Activated CD8-positive, alpha-beta T cell treated with anti-CD3 and anti-CD28 coated beads for 36 hours (primary cell): Measurements from ENCODE around the gene RGS10. TPM values are rescaled to one million over a fixed set of nuclear protein-coding genes. Genes with fewer than 3 reads are reported as not detected.

Experiments used
- ATAC-seq: fragments of 200-7000 bp; cut with Tn5 transposase; one replicate; pipeline ENCODE4 v1.10.0; 2021; ENCODE audit warnings: mild to moderate bottlenecking, moderate library complexity
- CTCF ChIA-PET: fragments of 350-600 bp; sonication (Branson Sonifier 250); formaldehyde crosslinking; loops from one replicate; lab custom pipeline; 2021; ENCODE audit warnings: antibody characterized with exemption; lab: Charles Lee
- POLR2A ChIA-PET: fragments of 350-600 bp; sonication (Branson Sonifier 250); formaldehyde crosslinking; loops from one replicate; lab custom pipeline; 2021; ENCODE audit warnings: antibody characterized with exemption; lab: Charles Lee
- DNase-seq: peaks from one replicate; pipeline ENCODE4 v3.0.0-alpha.2; 2020
- H3K27ac Mint-ChIP-seq: one replicate; pipeline ENCODE4 v1.8.0; 2021; ENCODE audit warnings: mild to moderate bottlenecking, mixed read lengths
- H3K27me3 Mint-ChIP-seq: one replicate; pipeline ENCODE4 v1.8.0; 2021; ENCODE audit warnings: mixed read lengths
- H3K36me3 Mint-ChIP-seq: one replicate; pipeline ENCODE4 v1.8.0; 2021; ENCODE audit warnings: low read depth, mixed read lengths
- H3K4me1 Mint-ChIP-seq: one replicate; pipeline ENCODE4 v1.8.0; 2021; ENCODE audit warnings: low read depth, mixed read lengths
- H3K4me3 Mint-ChIP-seq: one replicate; pipeline ENCODE4 v1.8.0; 2021; ENCODE audit warnings: mild to moderate bottlenecking, moderate library complexity, mixed read lengths
- H3K9me3 Mint-ChIP-seq: one replicate; pipeline ENCODE4 v1.8.0; 2021; ENCODE audit warnings: mixed read lengths
- CTCF ChIP-seq: fragments of 200-600 bp; IDR thresholded peaks from one replicate; pipeline ENCODE4 v1.8.0; 2022; ENCODE audit warnings: antibody characterized with exemption, mild to moderate bottlenecking
- intact Hi-C: fragments of 100-400 bp; cut with micrococcal nuclease; formaldehyde crosslinking; loops from one replicate; pipeline ENCODE4 v1.10.0; 2022
- total RNA-seq, 2 experiments: library from RNA; stranded (reverse); gene quantifications; one replicate each; pipeline ENCODE4 v1.2.3, GENCODE V29; 2021

Gene RGS10
- total RNA-seq, 2 experiments from 2014 or later, result 207 to 220 TPM

- ATAC-seq, result no peak
- H3K4me1 Mint-ChIP-seq, result peaks cover 39% of the 10 kb centered on the region
Measured at GRCh38 chr10:119488675-119489074, 53.8 kb downstream of the RGS10 start.

GRCh38 chr10:119483839-119484238 is 58.7 kb downstream of the RGS10 start:
- no peak overlapping the region for H3K27ac Mint-ChIP-seq
- intact Hi-C loops, result no loop called here
- H3K36me3 Mint-ChIP-seq, result no peaks in the 10 kb centered on the region
- CTCF ChIA-PET, result no interaction called here
- no peak for ATAC-seq
- H3K4me3 Mint-ChIP-seq, result no peak overlapping the region
- no peaks in the 10 kb centered on the region for H3K9me3 Mint-ChIP-seq
- POLR2A ChIA-PET, result no interaction called here
- TF ChIP-seq CTCF, result no peak
- no peaks in the 10 kb centered on the region for H3K27me3 Mint-ChIP-seq
- peaks cover 17% of the 10 kb centered on the region for H3K4me1 Mint-ChIP-seq
- DNase-seq, result no peak

More at GRCh38 chr10:119488675-119489074, 53.8 kb downstream of the RGS10 start:
- no peak overlapping the region for H3K4me3 Mint-ChIP-seq
- no peaks in the 10 kb centered on the region for H3K36me3 Mint-ChIP-seq
- TF ChIP-seq CTCF, result no peak
- H3K27me3 Mint-ChIP-seq, result no peaks in the 10 kb centered on the region
- ChIA-PET CTCF (interaction anchor here (0.6 to 5.4 kb wide), 10 partner anchors 8 to 183 kb away, joined by 3 to 19 read pairs (median 4); no protein-coding TSS in a partner anchor), POLR2A (interaction anchor here (1.3 to 1.6 kb wide), 3 partner anchors 10 to 52 kb away, joined by 3 to 5 read pairs (median 3); no protein-coding TSS in a partner anchor)
- intact Hi-C loops, result no loop called here
- H3K27ac Mint-ChIP-seq, result peak overlapping the region; percentile 68
- DNase-seq, result no peak
- no peaks in the 10 kb centered on the region for H3K9me3 Mint-ChIP-seq

- ChIA-PET POLR2A (no interaction called here), CTCF (interaction anchor here (1.4 kb wide), 1 partner anchor 12 kb away, joined by 4 read pairs; no protein-coding TSS in a partner anchor)
- Mint-ChIP-seq H3K4me1 (peaks cover 20% of the 10 kb centered on the region), H3K27ac (no peak overlapping the region), H3K4me3 (no peak overlapping the region), H3K9me3 (no peaks in the 10 kb centered on the region), H3K27me3 (no peaks in the 10 kb centered on the region), H3K36me3 (no peaks in the 10 kb centered on the region)
- intact Hi-C loops, result no loop called here
- no peak for DNase-seq
- no peak for ATAC-seq
- TF ChIP-seq CTCF, result no peak
Measured at GRCh38 chr10:119483001-119483400, 59.5 kb downstream of the RGS10 start.

- Mint-ChIP-seq H3K9me3 (no peaks in the 10 kb centered on the region), H3K36me3 (no peaks in the 10 kb centered on the region), H3K27ac (no peak overlapping the region), H3K27me3 (no peaks in the 10 kb centered on the region), H3K4me3 (no peak overlapping the region), H3K4me1 (peaks cover 28% of the 10 kb centered on the region)
- no peak for TF ChIP-seq CTCF
- intact Hi-C loops, result no loop called here
- CTCF ChIA-PET, result interaction anchor here (1.0 to 1.4 kb wide), 2 partner anchors 11 to 37 kb away, joined by 3 to 4 read pairs; no protein-coding TSS in a partner anchor
- POLR2A ChIA-PET, result interaction anchor here (0.6 kb wide), 2 partner anchors 59 to 257 kb away, joined by 3 to 4 read pairs; no protein-coding TSS in a partner anchor
- DNase-seq (no peak), ATAC-seq (no peak)
Measured at GRCh38 chr10:119481781-119482426, 60.6 kb downstream of the RGS10 start.

- DNase-seq (no peak), ATAC-seq (no peak)
- Mint-ChIP-seq H3K27me3 (no peaks in the 10 kb centered on the region), H3K4me1 (peaks cover 28% of the 10 kb centered on the region), H3K9me3 (no peaks in the 10 kb centered on the region), H3K27ac (no peak overlapping the region), H3K36me3 (no peaks in the 10 kb centered on the region), H3K4me3 (no peak overlapping the region)
- CTCF ChIA-PET, result interaction anchor here (0.6 to 1.5 kb wide), 2 partner anchors 8 to 286 kb away, joined by 3 read pairs; no protein-coding TSS in a partner anchor
- POLR2A ChIA-PET, result interaction anchor here (0.9 kb wide), 1 partner anchor 22 kb away, joined by 3 read pairs; no protein-coding TSS in a partner anchor
- no peak for TF ChIP-seq CTCF
- intact Hi-C loops, result no loop called here
Measured at GRCh38 chr10:119480667-119481066, 61.9 kb downstream of the RGS10 start.
